ENCODE results near the gene ARHGDIG. TPM values are rescaled to one million over a fixed set of nuclear protein-coding genes. Genes with fewer than 3 reads are reported as not detected.
A peak's percentile ranks its signal among the peaks of the same experiment; 100 is the strongest.

The ARHGDIG gene
- total RNA-seq, 2 experiments from 2014 or later, result 0.42 TPM; not detected in 1

DNA sequence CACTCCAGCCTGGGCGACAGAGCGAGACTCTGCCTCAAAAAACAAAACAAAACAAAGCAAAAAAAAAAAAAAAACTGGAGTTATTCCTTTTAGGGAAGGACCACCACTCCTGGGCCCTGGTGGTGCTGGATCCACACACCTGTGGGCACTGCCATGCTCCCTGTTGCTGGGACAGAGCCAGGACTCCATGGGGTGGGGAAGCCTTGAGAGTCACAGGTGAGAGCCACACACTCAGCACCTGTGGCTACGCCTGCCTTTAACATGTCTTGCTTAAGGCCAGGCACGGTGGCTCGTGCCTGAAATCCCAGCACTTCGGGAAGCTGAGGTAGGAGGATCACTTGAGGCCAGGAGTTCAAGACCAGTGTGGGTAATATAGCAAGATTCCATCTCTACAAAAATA is 20.8 kb downstream of the ARHGDIG start:
- Histone ChIP-seq H3K9me3 (ENCODE audit: control insufficient read depth in 1 of 2, insufficient read depth in 1 of 2, low read length in 2 of 2) (no peaks in the 10 kb centered on the region), H3K36me3 (ENCODE audit: insufficient read depth, low read length) (peaks cover 56% of the 10 kb centered on the region), H3K4me3 (ENCODE audit: low read length) (no peak overlapping the region), H3K4me1 (ENCODE audit: insufficient read depth, low read length) (no peaks in the 10 kb centered on the region), H3K27me3 (ENCODE audit: control insufficient read depth in 1 of 2, insufficient read depth in 2 of 2, low read length in 2 of 2) (no peaks in the 10 kb centered on the region), H3K27ac (ENCODE audit: low read depth in 1 of 2, low read length in 2 of 2) (no peak overlapping the region)
- TF ChIP-seq, protein P1, sequence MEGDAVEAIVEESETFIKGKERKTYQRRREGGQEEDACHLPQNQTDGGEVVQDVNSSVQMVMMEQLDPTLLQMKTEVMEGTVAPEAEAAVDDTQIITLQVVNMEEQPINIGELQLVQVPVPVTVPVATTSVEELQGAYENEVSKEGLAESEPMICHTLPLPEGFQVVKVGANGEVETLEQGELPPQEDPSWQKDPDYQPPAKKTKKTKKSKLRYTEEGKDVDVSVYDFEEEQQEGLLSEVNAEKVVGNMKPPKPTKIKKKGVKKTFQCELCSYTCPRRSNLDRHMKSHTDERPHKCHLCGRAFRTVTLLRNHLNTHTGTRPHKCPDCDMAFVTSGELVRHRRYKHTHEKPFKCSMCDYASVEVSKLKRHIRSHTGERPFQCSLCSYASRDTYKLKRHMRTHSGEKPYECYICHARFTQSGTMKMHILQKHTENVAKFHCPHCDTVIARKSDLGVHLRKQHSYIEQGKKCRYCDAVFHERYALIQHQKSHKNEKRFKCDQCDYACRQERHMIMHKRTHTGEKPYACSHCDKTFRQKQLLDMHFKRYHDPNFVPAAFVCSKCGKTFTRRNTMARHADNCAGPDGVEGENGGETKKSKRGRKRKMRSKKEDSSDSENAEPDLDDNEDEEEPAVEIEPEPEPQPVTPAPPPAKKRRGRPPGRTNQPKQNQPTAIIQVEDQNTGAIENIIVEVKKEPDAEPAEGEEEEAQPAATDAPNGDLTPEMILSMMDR (IDR thresholded peaks at IDR 0.05), result no peak
- POLR2A ChIA-PET, result no interaction called here
- intact Hi-C loops (cut with DNase I, micrococcal nuclease), result no loop called here
- Mint-ChIP-seq H3K4me1 (ENCODE audit: low read depth) (no peaks in the 10 kb centered on the region), H3K27me3 (no peaks in the 10 kb centered on the region), H3K36me3 (ENCODE audit: low read depth) (peaks cover 26% of the 10 kb centered on the region), H3K4me3 (no peak overlapping the region), H3K9me3 (no peaks in the 10 kb centered on the region), H3K27ac (no peak overlapping the region)
- CTCF ChIA-PET, result no interaction called here
- ATAC-seq (ENCODE audit: poor library complexity) (no peak), DNase-seq (no peak)

DNA sequence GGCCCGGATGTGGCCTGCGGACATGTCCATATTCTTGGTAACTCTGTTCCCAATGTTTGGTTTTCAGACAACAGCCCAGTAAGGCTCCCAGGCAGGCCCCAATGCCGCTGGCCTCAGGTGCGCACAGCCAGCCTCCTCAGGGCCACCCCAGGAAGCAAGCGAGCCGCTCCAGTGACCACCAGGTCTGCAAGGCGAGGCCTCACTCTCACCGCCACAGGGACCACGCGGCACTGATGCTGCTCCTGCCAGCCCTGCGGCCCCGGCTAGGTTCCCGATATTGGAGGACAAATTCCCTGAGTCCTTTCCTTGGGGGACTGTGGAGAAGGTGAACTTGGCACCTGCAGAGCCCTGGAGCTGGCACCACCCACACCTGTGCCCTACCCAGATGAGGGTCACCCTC is 21.6 kb downstream of the ARHGDIG start:
- H3K36me3 ChIP-seq (ENCODE audit: insufficient read depth, low read length), result peaks cover 57% of the 10 kb centered on the region
- no peaks in the 10 kb centered on the region for H3K27me3 Mint-ChIP-seq

DNA sequence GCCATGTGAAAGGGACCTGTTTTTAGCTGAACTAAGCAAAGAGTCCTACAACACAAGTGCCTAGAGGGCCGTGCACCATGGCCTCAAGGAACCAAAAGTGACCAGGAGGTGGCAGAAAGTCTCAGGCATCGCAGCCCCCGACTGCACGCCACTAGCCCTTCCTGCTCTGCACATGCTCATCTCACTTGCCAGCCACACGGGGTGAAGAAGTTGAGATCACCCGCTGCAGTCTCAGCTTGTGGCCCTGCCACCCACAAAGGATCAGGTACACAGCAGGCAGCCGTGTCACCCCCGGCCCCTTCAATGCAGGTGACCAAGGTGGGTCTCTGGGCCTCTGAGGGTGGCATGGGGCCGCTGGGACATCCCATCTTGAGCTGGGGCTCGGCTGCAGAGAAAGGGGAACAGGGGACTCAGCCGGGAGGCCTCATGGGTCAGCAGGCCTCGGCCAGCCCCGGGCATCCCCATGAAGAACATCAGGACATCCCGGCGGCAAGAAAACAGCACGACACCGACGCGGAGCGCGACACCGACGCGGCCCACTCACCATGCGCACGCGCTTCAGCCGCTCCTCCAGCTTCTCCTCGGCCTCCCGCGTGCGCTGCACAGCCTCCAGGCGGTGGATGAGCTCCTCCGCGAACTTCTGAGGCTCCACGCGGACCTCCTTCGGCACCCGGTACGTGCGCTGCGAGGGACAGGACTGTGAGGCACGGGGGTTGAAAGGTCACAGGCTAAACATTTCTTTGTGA is 23.5 kb downstream of the ARHGDIG start:
- ATAC-seq (ENCODE audit: poor library complexity) (peak; percentile 60), DNase-seq (peak in 3 of 14 experiments; percentile 33 to 58 (median 52))
- Histone ChIP-seq H3K4me3 (ENCODE audit: low read length) (no peak overlapping the region), H3K9me3 (ENCODE audit: control insufficient read depth in 1 of 2, insufficient read depth in 1 of 2, low read length in 2 of 2) (no peaks in the 10 kb centered on the region), H3K36me3 (ENCODE audit: insufficient read depth, low read length) (peaks cover 60% of the 10 kb centered on the region), H3K4me1 (ENCODE audit: insufficient read depth, low read length) (no peaks in the 10 kb centered on the region), H3K27ac (ENCODE audit: low read depth in 1 of 2, low read length in 2 of 2) (no peak overlapping the region), H3K27me3 (ENCODE audit: control insufficient read depth in 1 of 2, insufficient read depth in 2 of 2, low read length in 2 of 2) (no peaks in the 10 kb centered on the region)
- Mint-ChIP-seq H3K9me3 (no peaks in the 10 kb centered on the region), H3K4me1 (ENCODE audit: low read depth) (no peaks in the 10 kb centered on the region), H3K27ac (no peak overlapping the region), H3K27me3 (no peaks in the 10 kb centered on the region), H3K36me3 (ENCODE audit: low read depth) (peaks cover 39% of the 10 kb centered on the region), H3K4me3 (no peak overlapping the region)
- intact Hi-C loops (cut with DNase I, micrococcal nuclease), result no loop called here
- TF ChIP-seq, protein P1 (IDR thresholded peaks at IDR 0.05), result no peak
- CTCF ChIA-PET, result no interaction called here
- POLR2A ChIA-PET, result no interaction called here

More for the DNA sequence above, 21.6 kb downstream of the ARHGDIG start:
- no peaks in the 10 kb centered on the region for H3K4me1 Mint-ChIP-seq (ENCODE audit: low read depth)
- Histone ChIP-seq H3K27ac (ENCODE audit: low read depth in 1 of 2, low read length in 2 of 2) (no peak overlapping the region), H3K4me1 (ENCODE audit: insufficient read depth, low read length) (no peaks in the 10 kb centered on the region), H3K27me3 (ENCODE audit: control insufficient read depth in 1 of 2, insufficient read depth in 2 of 2, low read length in 2 of 2) (no peaks in the 10 kb centered on the region), H3K9me3 (ENCODE audit: control insufficient read depth in 1 of 2, insufficient read depth in 1 of 2, low read length in 2 of 2) (no peaks in the 10 kb centered on the region), H3K4me3 (ENCODE audit: low read length) (no peak overlapping the region)
- H3K27ac Mint-ChIP-seq, result no peak overlapping the region
- ChIA-PET CTCF (no interaction called here), POLR2A (no interaction called here)
- DNase-seq (no peak), ATAC-seq (ENCODE audit: poor library complexity) (no peak)
- H3K9me3 Mint-ChIP-seq, result no peaks in the 10 kb centered on the region
- TF ChIP-seq, protein P1 (IDR thresholded peaks at IDR 0.05), result no peak
- intact Hi-C loops (cut with DNase I, micrococcal nuclease), result no loop called here
- no peak overlapping the region for H3K4me3 Mint-ChIP-seq
- H3K36me3 Mint-ChIP-seq (ENCODE audit: low read depth), result peaks cover 33% of the 10 kb centered on the region
